ENCODE results near the gene PARVG.
"Not testable (repeated sequence)": the region's sequence is repeated elsewhere in the genome, so short reads cannot be mapped to it uniquely, and the experiment has no call there.

Gene PARVG

GRCh38 chr22:44229331-44229730, 48.6 kb downstream of the PARVG start:
- no peak overlapping the region for H3K4me3 ChIP-seq (ENCODE audit: low read length)
- TF ChIP-seq EZH2phosphoT487 (IDR thresholded peaks at IDR 0.05; ENCODE audit: borderline replicate concordance, low read length) (no peak), CTCF (IDR thresholded peaks at IDR 0.05; ENCODE audit: low read depth, low read length, poor library complexity, severe bottlenecking) (no peak)
- H3K36me3 ChIP-seq (ENCODE audit: control insufficient read depth, low read length): no peaks in the 10 kb centered on the region
- no peaks in the 10 kb centered on the region; the same call in 1 of the 2 replicates for H3K27me3 ChIP-seq (ENCODE audit: control insufficient read depth, low read length)
- H3K79me2 ChIP-seq (ENCODE audit: control insufficient read depth, low read length): no peaks in the 10 kb centered on the region
- no peak overlapping the region for H3K27ac ChIP-seq (ENCODE audit: low read depth, low read length)
- no peaks in the 10 kb centered on the region for H4K20me1 ChIP-seq (ENCODE audit: control insufficient read depth, insufficient read depth, low read depth, low read length)
- H3F3A ChIP-seq (ENCODE audit: control insufficient read depth, insufficient read depth): no peaks in the 10 kb centered on the region
- no peaks in the 10 kb centered on the region for H3K4me1 ChIP-seq (ENCODE audit: control insufficient read depth, low read length)
- no peaks in the 10 kb centered on the region for H3K9me2 ChIP-seq (replicated peaks; ENCODE audit: control insufficient read depth, low read length)
- H3K4me2 ChIP-seq (ENCODE audit: low read length): no peak overlapping the region
- 0 out of 2 replicates have a peak, but pooled peaks cover 4% of the 10 kb centered on the region for H3K9me3 ChIP-seq (ENCODE audit: control insufficient read depth, insufficient read depth, low read length)

DNA sequence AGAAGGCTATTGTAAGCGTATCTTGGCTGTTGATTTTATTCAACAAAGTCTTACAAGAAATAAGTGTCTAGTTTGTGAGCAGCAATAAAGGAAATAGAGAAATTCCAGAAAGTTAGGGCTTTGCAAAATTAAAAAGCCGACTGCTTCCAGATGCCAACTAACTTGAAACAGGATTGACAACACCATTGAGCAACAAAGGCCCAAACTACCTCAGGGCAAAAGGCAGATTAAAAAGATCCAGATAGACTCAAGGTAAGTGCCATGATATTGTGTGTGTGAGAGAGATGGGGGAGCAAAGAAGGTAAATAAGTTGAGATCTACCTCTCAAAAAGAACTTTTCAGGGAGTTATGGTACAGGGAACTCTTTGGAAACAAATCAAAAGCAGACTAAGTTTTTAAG, 49.1 kb downstream of the PARVG start:
- no peaks in the 10 kb centered on the region for H4K20me1 ChIP-seq (ENCODE audit: control insufficient read depth, insufficient read depth, low read depth, low read length)
- no peaks in the 10 kb centered on the region for H3K36me3 ChIP-seq (ENCODE audit: control insufficient read depth, low read length)
- TF ChIP-seq CTCF (IDR thresholded peaks at IDR 0.05; ENCODE audit: low read depth, low read length, poor library complexity, severe bottlenecking): no peak
- H3K9me2 ChIP-seq (replicated peaks; ENCODE audit: control insufficient read depth, low read length): no peaks in the 10 kb centered on the region
- H3K4me1 ChIP-seq (ENCODE audit: control insufficient read depth, low read length): no peaks in the 10 kb centered on the region
- H3K4me3 ChIP-seq (ENCODE audit: low read length): no peak overlapping the region
- no peaks in the 10 kb centered on the region; the same call in 1 of the 2 replicates for H3K27me3 ChIP-seq (ENCODE audit: control insufficient read depth, low read length)
- H3K4me2 ChIP-seq (ENCODE audit: low read length): no peak overlapping the region
- H3K9me3 ChIP-seq (ENCODE audit: control insufficient read depth, insufficient read depth, low read length): 0 out of 2 replicates have a peak, but pooled peaks cover 4% of the 10 kb centered on the region
- H3K79me2 ChIP-seq (ENCODE audit: control insufficient read depth, low read length): no peaks in the 10 kb centered on the region
- no peak overlapping the region for H3K27ac ChIP-seq (ENCODE audit: low read depth, low read length)
- H3F3A ChIP-seq (ENCODE audit: control insufficient read depth, insufficient read depth): no peaks in the 10 kb centered on the region

DNA sequence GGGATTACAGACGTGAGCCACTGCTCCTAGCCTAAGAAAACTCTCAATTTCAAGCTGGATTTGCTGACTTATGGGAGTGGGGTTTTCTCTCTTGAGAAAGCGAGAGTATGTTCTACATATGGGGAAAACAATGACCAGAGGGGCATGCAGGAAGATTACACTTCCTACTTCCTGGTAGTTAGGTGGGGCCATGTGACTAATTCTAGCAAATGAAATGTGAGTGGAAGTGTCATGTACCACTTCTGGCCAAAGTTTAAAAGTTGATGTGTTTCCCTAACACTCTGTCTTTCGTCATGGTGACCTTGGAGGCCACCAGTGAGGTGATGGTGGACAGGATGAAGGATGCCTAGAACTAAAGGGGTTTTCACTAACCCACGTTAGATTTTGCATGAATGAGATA, 50.5 kb downstream of the PARVG start:
- Histone ChIP-seq H3K4me1 (ENCODE audit: control insufficient read depth, low read length) (no peaks in the 10 kb centered on the region), H3K27me3 (ENCODE audit: control insufficient read depth, low read length) (no peaks in the 10 kb centered on the region; the same call in 1 of the 2 replicates), H3K27ac (ENCODE audit: low read depth, low read length) (no peak overlapping the region), H3K79me2 (ENCODE audit: control insufficient read depth, low read length) (no peaks in the 10 kb centered on the region), H3F3A (ENCODE audit: control insufficient read depth, insufficient read depth) (0 out of 2 replicates have a peak, but pooled peaks cover 3% of the 10 kb centered on the region), H3K9me2 (replicated peaks; ENCODE audit: control insufficient read depth, low read length) (no peaks in the 10 kb centered on the region), H3K9me3 (ENCODE audit: control insufficient read depth, insufficient read depth, low read length) (0 out of 2 replicates have a peak, but pooled peaks cover 4% of the 10 kb centered on the region), H3K4me3 (ENCODE audit: low read length) (no peak overlapping the region), H3K36me3 (ENCODE audit: control insufficient read depth, low read length) (no peaks in the 10 kb centered on the region), H4K20me1 (ENCODE audit: control insufficient read depth, insufficient read depth, low read depth, low read length) (no peaks in the 10 kb centered on the region), H3K4me2 (ENCODE audit: low read length) (no peak overlapping the region)
- no peak for TF ChIP-seq CTCF (IDR thresholded peaks at IDR 0.05; ENCODE audit: low read depth, low read length, poor library complexity, severe bottlenecking)
- no peak for TF ChIP-seq EZH2phosphoT487 (IDR thresholded peaks at IDR 0.05; ENCODE audit: borderline replicate concordance, low read length)

GRCh38 chr22:44234372-44234771, 53.6 kb downstream of the PARVG start:
- H3K27ac ChIP-seq (ENCODE audit: low read depth, low read length); H3F3A ChIP-seq (ENCODE audit: control insufficient read depth, insufficient read depth); H4K20me1 ChIP-seq (ENCODE audit: control insufficient read depth, insufficient read depth, low read depth, low read length); H3K27me3 ChIP-seq (ENCODE audit: control insufficient read depth, low read length); H3K4me3 ChIP-seq (ENCODE audit: low read length); H3K4me2 ChIP-seq (ENCODE audit: low read length); H3K9me3 ChIP-seq (ENCODE audit: control insufficient read depth, insufficient read depth, low read length); H3K4me1 ChIP-seq (ENCODE audit: control insufficient read depth, low read length); H3K36me3 ChIP-seq (ENCODE audit: control insufficient read depth, low read length); H3K9me2 ChIP-seq (replicated peaks; ENCODE audit: control insufficient read depth, low read length); H3K79me2 ChIP-seq (ENCODE audit: control insufficient read depth, low read length): not testable (repeated sequence)
